COLO668 (cell line): Measurements from ENCODE around the gene SLK.
A peak's percentile ranks its signal among the peaks of the same experiment; 100 is the strongest.

Experiments
- DNase-seq: peaks from one replicate; lab custom pipeline; 2025; ENCODE audit not compliant: unreplicated experiment; lab: John Stamatoyannopoulos, UW

The SLK gene

DNA sequence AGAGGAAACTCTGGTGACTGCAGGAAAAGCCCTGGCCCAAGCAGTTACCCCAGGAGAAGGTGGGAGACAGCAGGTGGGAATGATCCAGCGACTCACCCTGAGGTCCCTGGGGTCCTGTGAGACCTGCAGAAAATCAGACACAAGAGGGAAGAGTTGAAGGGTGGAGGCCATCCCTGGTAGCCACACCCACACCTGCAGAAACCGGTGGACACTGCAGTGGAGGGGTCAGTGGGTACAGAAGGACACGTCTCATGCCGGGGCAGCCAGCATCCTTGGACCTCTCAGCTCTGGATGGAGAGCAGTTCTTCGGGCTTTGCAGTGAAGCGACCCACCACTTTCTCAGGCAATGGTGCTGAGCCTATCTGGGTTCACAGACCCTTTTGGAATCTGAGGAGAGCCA, 79.7 kb downstream of the SLK start:
- no peak for DNase-seq

DNA sequence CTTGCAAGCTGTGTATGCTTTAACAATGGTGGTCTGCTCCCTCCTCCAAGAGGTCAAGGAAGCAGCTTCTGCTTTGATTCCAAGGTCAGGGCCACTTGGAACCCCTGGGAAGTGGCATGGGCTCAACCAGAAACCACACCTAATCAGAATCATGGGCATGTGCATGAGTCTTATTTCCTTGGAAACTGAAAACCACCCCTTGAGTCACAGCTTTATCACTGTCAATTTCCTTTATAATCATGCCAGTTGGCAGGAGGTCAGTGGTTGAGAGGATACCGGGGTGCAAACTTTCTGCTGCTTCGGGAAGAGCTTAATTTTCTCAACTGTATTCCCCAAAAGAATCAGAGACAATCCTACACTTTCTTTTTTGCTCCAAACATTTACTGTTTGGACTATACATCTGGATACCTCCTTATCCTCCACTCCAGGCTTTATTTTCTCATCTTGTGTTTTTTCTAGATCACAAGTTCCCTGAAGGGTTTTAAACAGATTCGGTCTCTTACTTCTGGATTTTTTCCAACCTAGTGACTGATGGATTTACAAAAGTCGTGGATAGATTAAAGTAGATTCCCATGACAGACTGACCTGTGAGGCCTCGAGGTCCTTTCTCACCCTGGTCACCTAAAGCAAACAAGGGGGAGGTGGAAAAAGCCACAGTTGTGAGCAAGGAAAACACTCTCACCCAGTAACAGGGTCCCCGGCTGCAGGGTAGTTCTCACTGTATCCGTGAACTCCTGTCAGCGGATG, 82.7 kb downstream of the SLK start:
- DNase-seq = no peak

DNA sequence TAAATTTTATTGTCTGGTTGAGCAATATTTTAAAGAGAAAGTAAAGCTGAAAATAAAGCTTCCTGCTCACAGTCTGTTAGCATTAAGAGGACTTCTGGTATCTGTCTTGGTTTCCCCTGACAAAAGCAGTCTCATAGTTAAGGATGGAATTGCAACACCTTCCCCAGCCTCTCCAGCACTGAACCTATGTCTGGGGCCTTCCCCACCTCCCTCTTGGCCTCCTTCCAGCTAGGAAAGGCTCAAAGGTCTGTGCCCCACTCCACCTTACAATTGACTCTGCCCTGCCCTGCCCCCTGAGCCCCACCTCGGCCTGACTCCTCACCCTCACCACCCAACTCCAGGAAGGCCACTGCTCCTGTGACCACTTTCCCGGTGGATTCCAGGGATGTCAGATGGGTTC, 85.5 kb downstream of the SLK start:
- no peak for DNase-seq

DNA sequence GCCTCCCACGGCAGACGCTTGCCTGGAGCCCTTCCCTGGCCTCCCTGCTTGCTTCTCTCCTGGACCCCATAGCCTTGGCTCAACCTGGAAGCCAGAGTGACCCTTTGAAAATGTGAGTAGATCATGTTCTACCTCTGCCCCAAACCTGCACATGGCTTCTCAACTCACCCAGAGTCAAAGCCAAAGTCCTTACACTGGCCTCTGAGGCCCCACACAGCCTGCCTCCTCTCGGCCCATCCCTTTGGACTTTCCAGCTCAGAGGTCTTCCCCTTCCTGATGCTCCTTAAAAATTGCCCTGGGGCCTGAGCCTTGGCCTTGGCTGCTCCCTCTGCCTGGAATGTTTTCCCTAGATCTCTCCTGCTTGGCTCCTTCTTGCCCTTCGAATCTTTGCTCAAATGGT, 86.3 kb downstream of the SLK start:
- DNase-seq = no peak

GRCh38 chr10:104054430-104054829, 87.5 kb downstream of the SLK start:
- DNase-seq = no peak

DNA sequence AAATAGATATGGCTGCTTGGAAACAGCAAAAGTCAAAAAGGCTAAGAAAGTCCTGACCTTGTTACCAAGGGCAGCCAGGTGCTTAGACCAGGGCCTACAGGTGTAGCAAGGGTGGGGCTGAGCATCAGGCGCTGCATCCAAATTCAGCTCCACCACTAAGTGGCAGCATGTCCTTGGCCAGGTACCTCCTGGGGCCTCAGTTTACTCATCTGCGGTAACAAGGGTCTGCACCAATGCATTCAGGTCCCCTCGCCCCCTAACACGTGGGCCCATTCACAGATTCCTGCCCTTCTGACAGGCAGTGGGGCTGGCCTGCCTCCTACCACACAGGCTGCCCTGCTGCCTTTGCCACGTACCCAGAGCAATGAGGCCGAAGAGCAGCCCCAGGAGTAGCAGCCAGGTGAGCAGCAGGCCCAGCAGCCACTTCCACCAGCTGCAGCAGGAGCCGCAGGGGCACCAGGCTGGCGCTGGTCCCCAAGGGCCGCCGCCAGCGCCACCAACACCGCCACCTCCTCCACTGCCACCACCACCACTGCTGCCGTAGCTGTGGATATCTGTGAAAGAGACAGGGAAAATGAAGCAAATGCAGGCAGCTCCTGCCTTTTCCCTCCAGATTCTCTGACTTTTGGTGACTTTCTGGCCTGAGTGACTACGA, 89.8 kb downstream of the SLK start:
- no peak for DNase-seq

- DNase-seq = no peak
Measured at GRCh38 chr10:104057717-104058116, 90.8 kb downstream of the SLK start.

GRCh38 chr10:104059364-104059763, 92.4 kb downstream of the SLK start:
- no peak for DNase-seq

- DNase-seq = no peak
Measured at GRCh38 chr10:104061196-104061595, 94.3 kb downstream of the SLK start.

DNA sequence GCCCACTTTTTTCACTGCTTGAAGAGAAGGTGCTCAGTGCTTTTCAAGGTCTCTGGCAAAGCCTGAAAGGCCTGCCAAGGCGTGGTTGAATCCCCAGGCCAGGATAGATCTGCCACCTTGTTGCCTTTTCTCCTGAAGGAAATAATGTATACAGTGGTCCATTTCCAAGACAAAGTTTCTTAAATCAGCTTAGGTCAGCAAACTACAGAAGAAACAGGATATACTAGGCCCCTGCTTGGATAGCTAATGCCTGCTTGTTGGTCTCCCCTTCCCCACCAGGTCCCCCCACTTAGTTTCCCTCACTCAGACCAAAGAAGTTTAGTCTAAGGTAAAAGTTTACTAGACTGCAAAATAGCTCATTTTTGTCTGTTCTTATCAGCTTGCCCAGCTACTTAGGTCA, 98.8 kb downstream of the SLK start:
- DNase-seq = no peak

- no peak for DNase-seq
Measured at GRCh38 chr10:104066945-104067344, 100.0 kb downstream of the SLK start.

DNA sequence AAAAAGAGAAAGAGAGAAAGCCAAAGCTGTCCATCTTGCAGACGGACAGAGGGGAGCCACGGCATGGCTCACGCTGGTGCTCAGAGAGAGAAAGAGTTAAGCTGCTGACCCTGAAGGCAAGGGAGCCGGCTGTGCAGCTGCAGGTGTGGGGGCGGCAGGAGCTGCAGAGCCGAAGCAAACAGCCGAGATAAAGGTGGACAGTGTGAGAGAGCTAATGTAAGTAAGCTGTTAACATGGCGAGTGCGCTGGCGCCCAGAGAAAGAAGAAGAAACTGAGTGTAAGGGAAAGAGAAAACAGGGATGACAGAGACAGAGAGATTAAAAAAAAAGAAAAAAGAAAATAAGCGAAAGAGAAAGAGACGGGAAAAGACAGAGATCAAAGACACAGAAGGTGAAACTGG, 100.6 kb downstream of the SLK start:
- no peak for DNase-seq

DNA sequence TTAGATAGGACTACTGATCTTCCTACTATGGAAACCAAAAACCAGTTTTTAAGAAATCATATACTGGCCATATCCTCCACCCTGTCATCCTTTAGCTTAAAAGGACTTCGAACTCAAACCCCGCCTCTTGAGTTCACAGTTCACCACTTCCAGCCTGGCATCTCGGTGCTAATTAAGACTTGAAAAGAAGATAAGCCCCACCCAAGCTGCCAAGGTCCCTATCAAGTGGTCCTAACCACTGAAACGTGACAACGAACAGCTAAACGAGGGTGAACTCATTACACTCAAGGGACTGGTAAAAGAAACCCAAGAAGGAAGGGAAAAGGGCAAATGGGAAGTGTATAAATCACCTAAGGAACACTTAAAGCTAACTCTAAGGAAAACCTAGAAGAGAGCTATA, 102.7 kb downstream of the SLK start:
- no peak for DNase-seq

- DNase-seq = no peak
Measured at GRCh38 chr10:104072786-104073185, 105.8 kb downstream of the SLK start.

DNA sequence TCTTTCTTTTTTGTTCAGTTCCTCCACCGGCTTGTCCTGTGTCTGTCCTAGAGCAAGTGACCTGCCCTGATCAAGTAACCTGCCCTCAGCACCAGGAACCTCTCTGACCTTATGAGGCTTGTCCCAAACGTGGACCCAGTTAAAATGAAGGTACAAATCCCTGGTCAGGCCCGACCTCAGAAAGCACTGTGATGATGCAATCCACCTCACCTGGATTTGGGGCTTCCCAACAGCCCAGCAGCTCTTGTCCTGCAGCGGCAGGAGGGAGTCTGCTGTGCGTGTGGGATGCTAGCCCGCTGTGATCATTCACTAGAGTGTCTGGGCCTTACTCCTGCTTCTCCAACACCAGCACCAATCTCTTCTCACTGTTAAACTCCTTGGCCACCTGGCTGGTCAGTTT, 107.6 kb downstream of the SLK start:
- no peak for DNase-seq

GRCh38 chr10:104076743-104077160, 109.8 kb downstream of the SLK start:
- DNase-seq = peak; percentile 61

GRCh38 chr10:104077247-104077646, 110.3 kb downstream of the SLK start:
- peak; percentile 42 for DNase-seq

GRCh38 chr10:104077663-104078151, 110.8 kb downstream of the SLK start:
- peak; percentile 10 for DNase-seq
